HepG2 (cell line): ENCODE results near the gene C14orf93. TPM values are rescaled to one million over a fixed set of nuclear protein-coding genes. Genes with fewer than 3 reads are reported as not detected.

ENCODE experiments used
- ARHGAP35 ChIP-seq: sonication (generic); formaldehyde crosslinking; IDR thresholded peaks from 2 replicates; pipeline ENCODE4 v1.9.0; 2022; ENCODE audit warnings: mild to moderate bottlenecking, inconsistent platforms, moderate library complexity, missing genetic modification reagents, borderline replicate concordance
- CCAR2 ChIP-seq: fragments of 200-400 bp; formaldehyde crosslinking; optimal IDR thresholded peaks from 2 replicates; pipeline ENCODE3; 2018; ENCODE audit warnings: low read depth, mild to moderate bottlenecking, low read length, moderate library complexity
- DR1 ChIP-seq: sonication (generic); formaldehyde crosslinking; IDR thresholded peaks from 2 replicates; pipeline ENCODE4 v1.8.0; 2021; ENCODE audit warnings: mild to moderate bottlenecking, missing genetic modification reagents, inconsistent platforms
- HDAC1 ChIP-seq: sonication (generic); formaldehyde crosslinking; IDR thresholded peaks from 2 replicates; pipeline ENCODE4 v1.5.1; 2020; ENCODE audit warnings: mild to moderate bottlenecking, missing genetic modification reagents
- HHEX ChIP-seq: IDR thresholded peaks from 2 replicates; pipeline ENCODE4 v1.6.1; 2016; ENCODE audit warnings: control low read depth
- HMGXB4 ChIP-seq, 2 experiments: sonication (generic) in 1 of 2; formaldehyde crosslinking in 1 of 2; IDR thresholded peaks; 2 replicates each; pipeline versions ENCODE4 v1.4.0 to v1.6.1; 2018 to 2020; ENCODE audit warnings: missing genetic modification reagents in 2 of 2, borderline replicate concordance in 1 of 2, low read depth in 1 of 2, mild to moderate bottlenecking in 1 of 2, missing biosample characterization in 1 of 2
- IRF9 ChIP-seq: sonication (generic); formaldehyde crosslinking; IDR thresholded peaks from 2 replicates; pipeline ENCODE4 v1.8.0; 2022; ENCODE audit warnings: missing genetic modification reagents, mild to moderate bottlenecking, borderline replicate concordance
- TOE1 ChIP-seq: sonication (generic); formaldehyde crosslinking; IDR thresholded peaks from 2 replicates; pipeline ENCODE4 v1.4.0; 2020; ENCODE audit warnings: mild to moderate bottlenecking, missing genetic modification reagents
- XRCC5 ChIP-seq: fragments of 200-400 bp; formaldehyde crosslinking; optimal IDR thresholded peaks from 2 replicates; pipeline ENCODE3; 2017; ENCODE audit warnings: mild to moderate bottlenecking, low read length
- polyA plus RNA-seq, 8 experiments: library from polyadenylated mRNA; depleted of rRNA in 3 of 8; stranded (reverse) in 7 of 8; unstranded in 1 of 8; fragments of >200 nt; fragmentation: Illumina TruSeq in 4 of 8; extraction: Trizol in 4 of 8; gene quantifications; 2 replicates each; pipeline versions ENCODE4 v1.2.1 to v1.2.3, GENCODE V29; 2011 to 2016; ENCODE audit warnings: low read depth in 4 of 8, missing spikeins in 1 of 8, mixed read lengths in 1 of 8; ENCODE audit not compliant: insufficient read depth in 1 of 8
- total RNA-seq, 5 experiments: library from RNA; depleted of rRNA; stranded (reverse); fragments of >200 nt; fragmentation: Illumina TruSeq; extraction: Trizol; gene quantifications; 2 replicates each; pipeline ENCODE4 v1.2.3, GENCODE V29; 2016; ENCODE audit warnings: low read depth in 1 of 5
- TF ChIP-seq, protein P1 (sequence below): IDR thresholded peaks from 2 replicates; pipeline ENCODE4 v1.6.1; 2016; ENCODE audit warnings: low read depth, missing genetic modification reagents, missing compliant biosample characterization
- TF ChIP-seq, protein P2 (sequence below): sonication (generic); formaldehyde crosslinking; IDR thresholded peaks from 2 replicates; pipeline ENCODE4 v1.4.0; 2020; ENCODE audit warnings: missing genetic modification reagents

The C14orf93 gene
- total and polyA plus RNA-seq, 2 of the 13 experiments (the other 11 are each of a cell fraction or from before 2014, with no cell fraction given) = 11.4 to 22.5 TPM

- TF ChIP-seq ARHGAP35 (CRISPR knock-in tag) (no peak), HMGXB4 (CRISPR knock-in tag; IDR thresholded peaks at IDR 0.05; ENCODE audit: borderline replicate concordance in 1 of 2, low read depth in 1 of 2) (no peak), CCAR2 (no peak), HDAC1 (CRISPR knock-in tag) (no peak), DR1 (CRISPR knock-in tag) (no peak), IRF9 (CRISPR knock-in tag) (no peak), HHEX (CRISPR knock-in tag) (no peak), TOE1 (CRISPR knock-in tag) (no peak), XRCC5 (no peak)
- TF ChIP-seq, protein P1, sequence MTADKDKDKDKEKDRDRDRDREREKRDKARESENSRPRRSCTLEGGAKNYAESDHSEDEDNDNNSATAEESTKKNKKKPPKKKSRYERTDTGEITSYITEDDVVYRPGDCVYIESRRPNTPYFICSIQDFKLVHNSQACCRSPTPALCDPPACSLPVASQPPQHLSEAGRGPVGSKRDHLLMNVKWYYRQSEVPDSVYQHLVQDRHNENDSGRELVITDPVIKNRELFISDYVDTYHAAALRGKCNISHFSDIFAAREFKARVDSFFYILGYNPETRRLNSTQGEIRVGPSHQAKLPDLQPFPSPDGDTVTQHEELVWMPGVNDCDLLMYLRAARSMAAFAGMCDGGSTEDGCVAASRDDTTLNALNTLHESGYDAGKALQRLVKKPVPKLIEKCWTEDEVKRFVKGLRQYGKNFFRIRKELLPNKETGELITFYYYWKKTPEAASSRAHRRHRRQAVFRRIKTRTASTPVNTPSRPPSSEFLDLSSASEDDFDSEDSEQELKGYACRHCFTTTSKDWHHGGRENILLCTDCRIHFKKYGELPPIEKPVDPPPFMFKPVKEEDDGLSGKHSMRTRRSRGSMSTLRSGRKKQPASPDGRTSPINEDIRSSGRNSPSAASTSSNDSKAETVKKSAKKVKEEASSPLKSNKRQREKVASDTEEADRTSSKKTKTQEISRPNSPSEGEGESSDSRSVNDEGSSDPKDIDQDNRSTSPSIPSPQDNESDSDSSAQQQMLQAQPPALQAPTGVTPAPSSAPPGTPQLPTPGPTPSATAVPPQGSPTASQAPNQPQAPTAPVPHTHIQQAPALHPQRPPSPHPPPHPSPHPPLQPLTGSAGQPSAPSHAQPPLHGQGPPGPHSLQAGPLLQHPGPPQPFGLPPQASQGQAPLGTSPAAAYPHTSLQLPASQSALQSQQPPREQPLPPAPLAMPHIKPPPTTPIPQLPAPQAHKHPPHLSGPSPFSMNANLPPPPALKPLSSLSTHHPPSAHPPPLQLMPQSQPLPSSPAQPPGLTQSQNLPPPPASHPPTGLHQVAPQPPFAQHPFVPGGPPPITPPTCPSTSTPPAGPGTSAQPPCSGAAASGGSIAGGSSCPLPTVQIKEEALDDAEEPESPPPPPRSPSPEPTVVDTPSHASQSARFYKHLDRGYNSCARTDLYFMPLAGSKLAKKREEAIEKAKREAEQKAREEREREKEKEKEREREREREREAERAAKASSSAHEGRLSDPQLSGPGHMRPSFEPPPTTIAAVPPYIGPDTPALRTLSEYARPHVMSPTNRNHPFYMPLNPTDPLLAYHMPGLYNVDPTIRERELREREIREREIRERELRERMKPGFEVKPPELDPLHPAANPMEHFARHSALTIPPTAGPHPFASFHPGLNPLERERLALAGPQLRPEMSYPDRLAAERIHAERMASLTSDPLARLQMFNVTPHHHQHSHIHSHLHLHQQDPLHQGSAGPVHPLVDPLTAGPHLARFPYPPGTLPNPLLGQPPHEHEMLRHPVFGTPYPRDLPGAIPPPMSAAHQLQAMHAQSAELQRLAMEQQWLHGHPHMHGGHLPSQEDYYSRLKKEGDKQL = no peak
- TF ChIP-seq, protein P2, sequence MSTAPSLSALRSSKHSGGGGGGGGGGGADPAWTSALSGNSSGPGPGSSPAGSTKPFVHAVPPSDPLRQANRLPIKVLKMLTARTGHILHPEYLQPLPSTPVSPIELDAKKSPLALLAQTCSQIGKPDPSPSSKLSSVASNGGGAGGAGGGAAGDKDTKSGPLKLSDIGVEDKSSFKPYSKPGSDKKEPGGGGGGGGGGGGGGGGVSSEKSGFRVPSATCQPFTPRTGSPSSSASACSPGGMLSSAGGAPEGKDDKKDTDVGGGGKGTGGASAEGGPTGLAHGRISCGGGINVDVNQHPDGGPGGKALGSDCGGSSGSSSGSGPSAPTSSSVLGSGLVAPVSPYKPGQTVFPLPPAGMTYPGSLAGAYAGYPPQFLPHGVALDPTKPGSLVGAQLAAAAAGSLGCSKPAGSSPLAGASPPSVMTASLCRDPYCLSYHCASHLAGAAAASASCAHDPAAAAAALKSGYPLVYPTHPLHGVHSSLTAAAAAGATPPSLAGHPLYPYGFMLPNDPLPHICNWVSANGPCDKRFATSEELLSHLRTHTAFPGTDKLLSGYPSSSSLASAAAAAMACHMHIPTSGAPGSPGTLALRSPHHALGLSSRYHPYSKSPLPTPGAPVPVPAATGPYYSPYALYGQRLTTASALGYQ (CRISPR knock-in tag) = no peak
Measured at GRCh38 chr14:23024612-23025075, 14.7 kb upstream of the C14orf93 start (continued).
